CD14-positive monocyte (primary cell): ENCODE data around the gene ZDBF2. TPM values are rescaled to one million over a fixed set of nuclear protein-coding genes. Genes with fewer than 3 reads are reported as not detected.
"Not testable (repeated sequence)": the region's sequence is repeated elsewhere in the genome, so short reads cannot be mapped to it uniquely, and the experiment has no call there.

Experiments
- DNase-seq, 3 donors: peaks; one replicate each; pipeline ENCODE4 v3.0.0-alpha.2; 2011 to 2022
- H2AFZ ChIP-seq: 2 replicates; pipeline ENCODE4 v1.6.0; 2012; ENCODE audit warnings: mild to moderate bottlenecking, low read depth, low read length, inconsistent platforms; ENCODE audit not compliant: insufficient read depth, poor library complexity, severe bottlenecking
- H3K27ac ChIP-seq, 2 donors: 1 replicate in 1 of 2; 2 replicates in 1 of 2; pipeline ENCODE4 v1.5.1; 2012 to 2013; ENCODE audit warnings: low read length in 2 of 2, control low read depth in 1 of 2, inconsistent platforms in 1 of 2, low read depth in 1 of 2, mild to moderate bottlenecking in 1 of 2
- H3K27me3 ChIP-seq, 2 donors: one replicate each; pipeline versions ENCODE4 v1.6.0 to v1.6.1; 2011 to 2013; ENCODE audit warnings: low read length in 2 of 2; ENCODE audit not compliant: control insufficient read depth in 2 of 2, insufficient read depth in 2 of 2
- H3K36me3 ChIP-seq, 2 donors: replicated peaks in 1 of 2; 1 replicate in 1 of 2; 2 replicates in 1 of 2; pipeline versions ENCODE4 v1.5.1 to v1.6.1; 2012 to 2013; ENCODE audit warnings: low read length in 2 of 2, control low read depth in 1 of 2, inconsistent platforms in 1 of 2, mild to moderate bottlenecking in 1 of 2; ENCODE audit not compliant: insufficient read depth in 2 of 2, control insufficient read depth in 1 of 2
- H3K4me1 ChIP-seq, 2 donors: 1 replicate in 1 of 2; 2 replicates in 1 of 2; pipeline versions ENCODE4 v1.5.1 to v1.6.1; 2012 to 2013; ENCODE audit warnings: low read length in 2 of 2, control low read depth in 1 of 2, inconsistent platforms in 1 of 2, mild to moderate bottlenecking in 1 of 2, moderate library complexity in 1 of 2; ENCODE audit not compliant: insufficient read depth in 2 of 2, control insufficient read depth in 1 of 2
- H3K4me2 ChIP-seq: replicated peaks from 2 replicates; pipeline ENCODE3; 2012; ENCODE audit warnings: low read length, moderate library complexity, mild to moderate bottlenecking; ENCODE audit not compliant: poor library complexity, severe bottlenecking; ENCODE audit errors: extremely low read depth
- H3K4me3 ChIP-seq, 3 experiments: fragments of 200-600 bp in 1 of 3; sonication (generic) in 1 of 3; replicated peaks in 1 of 3; 1 replicate in 2 of 3; 2 replicates in 1 of 3; pipeline ENCODE4 v1.5.1; 2011 to 2013; ENCODE audit warnings: low read length in 3 of 3, mild to moderate bottlenecking in 3 of 3, control low read depth in 2 of 3, low read depth in 2 of 3, inconsistent platforms in 1 of 3, moderate library complexity in 1 of 3
- H3K79me2 ChIP-seq: 2 replicates; pipeline ENCODE4 v1.6.0; 2012; ENCODE audit warnings: mild to moderate bottlenecking, control low read depth, inconsistent platforms, low read length, moderate library complexity; ENCODE audit not compliant: insufficient read depth
- H3K9ac ChIP-seq: 2 replicates; pipeline ENCODE4 v1.6.0; 2017; ENCODE audit warnings: low read length, mild to moderate bottlenecking; ENCODE audit not compliant: insufficient read depth, poor library complexity, severe bottlenecking
- H3K9me3 ChIP-seq, 2 donors: replicated peaks in 1 of 2; 1 replicate in 1 of 2; 2 replicates in 1 of 2; pipeline versions ENCODE4 v1.5.1 to v1.6.1; 2012 to 2013; ENCODE audit warnings: low read length in 2 of 2, control low read depth in 1 of 2; ENCODE audit not compliant: control insufficient read depth in 1 of 2, insufficient read depth in 1 of 2
- H4K20me1 ChIP-seq: 2 replicates; pipeline ENCODE4 v1.6.0; 2012; ENCODE audit warnings: mild to moderate bottlenecking, low read length, control low read depth, moderate library complexity; ENCODE audit not compliant: insufficient read depth
- H3K27ac Mint-ChIP-seq, 7 donors: one replicate each; pipeline ENCODE4 v1.8.0; 2020; ENCODE audit warnings: mild to moderate bottlenecking in 7 of 7, mixed read lengths in 7 of 7, moderate library complexity in 6 of 7, inconsistent platforms in 2 of 7
- H3K27me3 Mint-ChIP-seq, 3 donors: one replicate each; pipeline ENCODE4 v1.8.0; 2021 to 2022; ENCODE audit warnings: low read depth in 3 of 3, mild to moderate bottlenecking in 3 of 3, mixed read lengths in 3 of 3, moderate library complexity in 3 of 3, inconsistent platforms in 1 of 3
- H3K36me3 Mint-ChIP-seq, 2 donors: one replicate each; pipeline ENCODE4 v1.8.0; 2020; ENCODE audit warnings: mixed read lengths in 2 of 2, inconsistent platforms in 1 of 2, mild to moderate bottlenecking in 1 of 2
- H3K4me1 Mint-ChIP-seq: one replicate; pipeline ENCODE4 v1.8.0; 2020; ENCODE audit warnings: mild to moderate bottlenecking, mixed read lengths
- H3K4me3 Mint-ChIP-seq, 2 donors: one replicate each; pipeline ENCODE4 v1.8.0; 2020; ENCODE audit warnings: mild to moderate bottlenecking in 2 of 2, mixed read lengths in 2 of 2, moderate library complexity in 1 of 2
- H3K9me3 Mint-ChIP-seq, 7 donors: one replicate each; pipeline ENCODE4 v1.8.0; 2020 to 2022; ENCODE audit warnings: mixed read lengths in 7 of 7, mild to moderate bottlenecking in 6 of 7, moderate library complexity in 6 of 7, inconsistent platforms in 2 of 7
- CTCF ChIP-seq: fragments of 200-600 bp; IDR thresholded peaks from one replicate; pipeline ENCODE4 v1.8.0; 2022; ENCODE audit warnings: antibody characterized with exemption, mild to moderate bottlenecking
- WGBS: methylation state at CpG from one replicate; pipeline ENCODE4 v1.1.5; 2013; ENCODE audit warnings: missing lambda C conversion rate; ENCODE audit not compliant: insufficient coverage; 5-methylcytosine and 5-hydroxymethylcytosine counted together
- intact Hi-C, 2 donors: fragments of 100-400 bp; cut with micrococcal nuclease; formaldehyde crosslinking; loops; one replicate each; pipeline versions ENCODE4 v1.15.0 to v1.15.1; 2023
- polyA plus RNA-seq, 3 donors: library from polyadenylated mRNA; depleted of rRNA in 1 of 3; unstranded in 2 of 3; stranded (reverse) in 1 of 3; fragments of 300-500 nt in 2 of 3; fragments of >200 nt in 1 of 3; fragmentation: Illumina TruSeq in 2 of 3; gene quantifications; 1 replicate in 2 of 3; 2 replicates in 1 of 3; pipeline ENCODE4 v1.2.3, GENCODE V29; 2012 to 2021

ZDBF2 gene
- polyA plus RNA-seq, 3 donors = 0.16 to 0.18 TPM; not detected in 1

GRCh38 chr2:206257861-206258260, 16.6 kb upstream of the ZDBF2 start:
- H3K4me3 ChIP-seq = no peak overlapping the region
- Mint-ChIP-seq H3K4me1 (peaks cover 3% of the 10 kb centered on the region), H3K27me3 (peaks cover 80 to 97% (median 87%) of the 10 kb centered on the region in 3 donors), H3K36me3 (no peaks in the 10 kb centered on the region), H3K9me3 (peaks cover 7 to 35% (median 16%) of the 10 kb centered on the region in 7 donors), H3K27ac (no peak overlapping the region), H3K4me3 (peak overlapping the region in 1 of 2 donors; percentile 73)
- peaks cover 73 to 96% of the 10 kb centered on the region in 2 donors for H3K27me3 ChIP-seq
- WGBS = 75% methylated on average over 2 of the region's 7 CpGs
- no peak overlapping the region for H3K27ac ChIP-seq
- no peak for DNase-seq
- H3K79me2 ChIP-seq = no peaks in the 10 kb centered on the region
- H4K20me1 ChIP-seq = no peaks in the 10 kb centered on the region
- intact Hi-C loops = no loop called here
- H3K4me1 ChIP-seq = no peaks in the 10 kb centered on the region
- peaks cover under 1 to 15% of the 10 kb centered on the region in 2 donors for H3K9me3 ChIP-seq
- no peaks in the 10 kb centered on the region for H3K36me3 ChIP-seq
- H3K9ac ChIP-seq = no peak overlapping the region
- TF ChIP-seq CTCF = no peak
- H2AFZ ChIP-seq = no peak overlapping the region
- no peak overlapping the region for H3K4me2 ChIP-seq

GRCh38 chr2:206258615-206259014, 15.8 kb upstream of the ZDBF2 start:
- H3K36me3 Mint-ChIP-seq, DNase-seq, H3K27ac Mint-ChIP-seq, H3K4me3 Mint-ChIP-seq, H2AFZ ChIP-seq, H3K4me1 Mint-ChIP-seq, H3K36me3 ChIP-seq, H3K79me2 ChIP-seq, H3K9ac ChIP-seq, H3K4me3 ChIP-seq, H4K20me1 ChIP-seq, H3K4me2 ChIP-seq, H3K4me1 ChIP-seq, H3K27ac ChIP-seq, H3K9me3 ChIP-seq, intact Hi-C loops: not testable (repeated sequence)
- 68% methylated on average over 3 of the region's 8 CpGs for WGBS
- Mint-ChIP-seq H3K9me3 (peaks cover 2 to 28% (median 9%) of the 10 kb centered on the region in 7 donors), H3K27me3 (peaks cover 80 to 97% (median 87%) of the 10 kb centered on the region in 3 donors)
- H3K27me3 ChIP-seq = peaks cover 73 to 96% of the 10 kb centered on the region in 2 donors
